Endothelial cell of umbilical vein (primary cell): ENCODE results near the gene ALOX15. TPM values are rescaled to one million over a fixed set of nuclear protein-coding genes. Genes with fewer than 3 reads are reported as not detected.

Experiments used
- BruUV-seq: library from RNA; stranded (reverse); fragments of 400-500 nt; replicated peaks from 2 replicates; lab custom pipeline; 2021; lab: Mats Ljungman, UMichigan
- CTCF ChIA-PET: fragments of 300-600, 350-600 bp; sonication (Branson Sonifier 250); formaldehyde crosslinking; loops from one replicate; lab custom pipeline; 2021; ENCODE audit warnings: antibody characterized with exemption, inconsistent platforms; lab: Charles Lee
- POLR2A ChIA-PET: fragments of 300-600, 350-600 bp; sonication (Branson Sonifier 250); formaldehyde crosslinking; loops from one replicate; lab custom pipeline; 2021; ENCODE audit warnings: antibody characterized with exemption, inconsistent platforms; lab: Charles Lee
- DNase-seq: peaks from one replicate; pipeline ENCODE4 v3.0.0-alpha.2; 2011; ENCODE audit warnings: low read depth, low spot score
- FAIRE-seq: peaks from 2 replicates; lab custom pipeline; 2011; peaks lifted over from hg19 to GRCh38; lab: Jason Lieb, UNC
- H2AFZ ChIP-seq: 2 replicates; pipeline ENCODE4 v1.6.0; 2012; ENCODE audit warnings: low read depth, low read length, control low read depth, inconsistent platforms
- H3K27ac ChIP-seq: 2 replicates; pipeline ENCODE4 v1.5.1; 2011; ENCODE audit warnings: low read depth, mild to moderate bottlenecking, control low read depth, low read length, moderate library complexity; ENCODE audit not compliant: insufficient read depth
- H3K27me3 ChIP-seq, 2 experiments: 2 replicates each; pipeline versions ENCODE4 v1.6.0 to v1.6.1; 2011; ENCODE audit warnings: low read length in 2 of 2, mixed read lengths in 1 of 2; ENCODE audit not compliant: control insufficient read depth in 2 of 2, insufficient read depth in 2 of 2
- H3K36me3 ChIP-seq, 2 experiments: 2 replicates in 1 of 2; 3 replicates in 1 of 2; pipeline ENCODE4 v1.5.1; 2011; ENCODE audit warnings: low read length in 2 of 2, mild to moderate bottlenecking in 1 of 2, moderate library complexity in 1 of 2; ENCODE audit not compliant: control insufficient read depth in 2 of 2, insufficient read depth in 2 of 2; ENCODE audit errors: extremely low read depth in 1 of 2
- H3K4me1 ChIP-seq: 3 replicates; pipeline ENCODE4 v1.5.1; 2011; ENCODE audit warnings: mild to moderate bottlenecking, low read length; ENCODE audit not compliant: control insufficient read depth, insufficient read depth; ENCODE audit errors: extremely low read depth
- H3K4me2 ChIP-seq: 2 replicates; pipeline ENCODE4 v1.6.1; 2011; ENCODE audit warnings: low read length, control low read depth, mixed read lengths; ENCODE audit not compliant: insufficient read depth
- H3K4me3 ChIP-seq, 3 experiments: fragments of 200-600 bp in 1 of 3; sonication (generic), shearing (Covaris generic) in 1 of 3; replicated peaks in 1 of 3; 2 replicates each; pipeline ENCODE4 v1.5.1; 2011 to 2016; ENCODE audit warnings: control low read depth in 3 of 3, low read length in 3 of 3, mild to moderate bottlenecking in 2 of 3, inconsistent platforms in 1 of 3, low read depth in 1 of 3, moderate library complexity in 1 of 3; ENCODE audit not compliant: insufficient read depth in 1 of 3
- H3K79me2 ChIP-seq: 2 replicates; pipeline ENCODE4 v1.6.0; 2012; ENCODE audit warnings: low read length, inconsistent platforms; ENCODE audit not compliant: control insufficient read depth, insufficient read depth
- H3K9ac ChIP-seq: replicated peaks from 2 replicates; pipeline ENCODE3; 2011; ENCODE audit warnings: low read length, control low read depth; ENCODE audit not compliant: insufficient read depth; ENCODE audit errors: extremely low read depth
- H3K9me1 ChIP-seq: replicated peaks from 3 replicates; pipeline ENCODE4 v1.6.0; 2011; ENCODE audit warnings: mild to moderate bottlenecking, low read length; ENCODE audit not compliant: control insufficient read depth, insufficient read depth; ENCODE audit errors: extremely low read depth
- H3K9me3 ChIP-seq: replicated peaks from 2 replicates; pipeline ENCODE4 v1.5.1; 2012; ENCODE audit warnings: low read length, inconsistent platforms; ENCODE audit not compliant: control insufficient read depth, insufficient read depth
- H4K20me1 ChIP-seq: replicated peaks from 2 replicates; pipeline ENCODE3; 2011; ENCODE audit warnings: mild to moderate bottlenecking, low read length; ENCODE audit not compliant: control insufficient read depth, insufficient read depth; ENCODE audit errors: extremely low read depth
- EZH2 ChIP-seq: IDR thresholded peaks from 2 replicates; pipeline ENCODE4 v1.6.1; 2012; ENCODE audit warnings: borderline replicate concordance, low read depth, mild to moderate bottlenecking, moderate library complexity, low read length, inconsistent platforms; ENCODE audit not compliant: severe bottlenecking
- FOS ChIP-seq: IDR thresholded peaks from 2 replicates; pipeline ENCODE4 v1.6.1; 2011; ENCODE audit warnings: mild to moderate bottlenecking, low read length, moderate library complexity, borderline replicate concordance; ENCODE audit not compliant: insufficient read depth
- GATA2 ChIP-seq: IDR thresholded peaks from 2 replicates; pipeline ENCODE4 v1.7.0; 2011; ENCODE audit warnings: low read depth, mild to moderate bottlenecking, moderate library complexity, mixed read lengths, low read length; ENCODE audit not compliant: insufficient read length, insufficient read depth
- JUN ChIP-seq: IDR thresholded peaks from 2 replicates; pipeline ENCODE4 v1.6.1; 2011; ENCODE audit warnings: borderline replicate concordance, low read depth; ENCODE audit not compliant: insufficient read length, insufficient read depth
- MYC ChIP-seq: IDR thresholded peaks from one replicate; pipeline ENCODE4 v1.6.1; 2011; ENCODE audit warnings: mild to moderate bottlenecking, low read depth, low read length
- POLR2A ChIP-seq: IDR thresholded peaks from 2 replicates; pipeline ENCODE4 v1.6.1; 2012; ENCODE audit warnings: low read depth, mild to moderate bottlenecking, control low read depth, low read length
- POLR2AphosphoS5 ChIP-seq: IDR thresholded peaks from 2 replicates; pipeline ENCODE4 v1.6.1; 2012; ENCODE audit warnings: low read depth, mild to moderate bottlenecking, control low read depth, low read length, moderate library complexity; ENCODE audit not compliant: insufficient read depth
- dilution Hi-C: fragments of 300-500 bp; cut with MboI; formaldehyde crosslinking; loops from one replicate; pipeline ENCODE4 v1.15.0; 2019; ENCODE audit warnings: low sequenced_read_pairs; ENCODE audit not compliant: extremely low pct_ligation_motif_present
- intact Hi-C: fragments of 100-400 bp; cut with micrococcal nuclease; formaldehyde crosslinking; loops from one replicate; pipeline ENCODE4 v1.10.0; 2022
- polyA plus RNA-seq, 4 experiments: library from polyadenylated mRNA; depleted of rRNA in 3 of 4; stranded (reverse) in 3 of 4; unstranded in 1 of 4; fragments of >200 nt; gene quantifications; 2 replicates each; pipeline versions ENCODE4 v1.2.1 to v1.2.3, GENCODE V29; 2011 to 2012; ENCODE audit warnings: missing spikeins in 1 of 4
- total RNA-seq: library from RNA; stranded (reverse); gene quantifications from 2 replicates; pipeline ENCODE4 v1.2.3, GENCODE V29; 2021
- TF ChIP-seq, protein P1 (sequence below): IDR thresholded peaks from 2 replicates; pipeline ENCODE4 v1.6.1; 2011; ENCODE audit not compliant: insufficient read depth, insufficient read length
- TF ChIP-seq, protein P2 (sequence below), 2 donors: IDR thresholded peaks; 1 replicate in 1 of 2; 2 replicates in 1 of 2; pipeline ENCODE4 v1.5.1; 2011; ENCODE audit warnings: low read length in 2 of 2, mild to moderate bottlenecking in 2 of 2, moderate library complexity in 2 of 2, control low read depth in 1 of 2, inconsistent platforms in 1 of 2, low read depth in 1 of 2; ENCODE audit not compliant: insufficient read depth in 1 of 2; ENCODE audit errors: extremely low read depth in 1 of 2

ALOX15 gene
- total and polyA plus RNA-seq, 2 donors (not counting 3 experiments of a cell fraction or from before 2014, with no cell fraction given) = not detected

DNA sequence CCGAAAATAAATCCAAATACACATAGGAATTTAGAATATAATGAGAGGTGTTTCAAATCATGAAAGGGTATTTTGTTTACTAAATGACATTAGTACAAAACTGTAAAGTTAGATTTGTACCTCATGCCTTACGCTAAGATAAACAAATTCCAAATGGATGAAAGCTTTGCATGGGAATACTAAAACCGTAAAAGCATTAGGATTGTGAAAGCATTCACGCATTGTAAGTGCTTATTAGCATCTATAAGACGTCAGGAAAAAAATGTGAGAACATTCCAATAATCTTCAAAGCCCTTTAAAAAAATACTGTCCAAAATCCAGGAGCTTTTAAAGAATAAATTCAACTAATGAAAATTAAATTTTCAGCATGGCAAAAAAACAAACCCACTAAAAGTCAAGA lies 24.8 kb upstream of the ALOX15 start:
- ChIA-PET POLR2A (no interaction called here), CTCF (interaction anchor here (0.8 kb wide), 1 partner anchor 41 kb away, joined by 3 read pairs; no protein-coding TSS in a partner anchor)
- Histone ChIP-seq H3K9me1 (no peaks in the 10 kb centered on the region), H4K20me1 (no peaks in the 10 kb centered on the region), H3K27ac (no peak overlapping the region), H3K79me2 (no peaks in the 10 kb centered on the region), H3K4me3 (no peak overlapping the region), H3K9me3 (no peaks in the 10 kb centered on the region), H3K9ac (no peak overlapping the region), H3K27me3 (peaks cover 3 to 6% of the 10 kb centered on the region in 2 experiments), H3K4me2 (no peak overlapping the region), H3K4me1 (no peaks in the 10 kb centered on the region), H3K36me3 (peaks cover 4 to 5% of the 10 kb centered on the region in 2 experiments), H2AFZ (no peak overlapping the region)
- intact Hi-C loops = no loop called here
- dilution Hi-C loops = no loop called here
- TF ChIP-seq POLR2A (no peak), EZH2 (no peak), GATA2 (no peak)
- TF ChIP-seq, protein P1, sequence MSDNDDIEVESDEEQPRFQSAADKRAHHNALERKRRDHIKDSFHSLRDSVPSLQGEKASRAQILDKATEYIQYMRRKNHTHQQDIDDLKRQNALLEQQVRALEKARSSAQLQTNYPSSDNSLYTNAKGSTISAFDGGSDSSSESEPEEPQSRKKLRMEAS = no peak
- no peak for DNase-seq
- no TSS peak for BruUV-seq
- no peak for FAIRE-seq

DNA sequence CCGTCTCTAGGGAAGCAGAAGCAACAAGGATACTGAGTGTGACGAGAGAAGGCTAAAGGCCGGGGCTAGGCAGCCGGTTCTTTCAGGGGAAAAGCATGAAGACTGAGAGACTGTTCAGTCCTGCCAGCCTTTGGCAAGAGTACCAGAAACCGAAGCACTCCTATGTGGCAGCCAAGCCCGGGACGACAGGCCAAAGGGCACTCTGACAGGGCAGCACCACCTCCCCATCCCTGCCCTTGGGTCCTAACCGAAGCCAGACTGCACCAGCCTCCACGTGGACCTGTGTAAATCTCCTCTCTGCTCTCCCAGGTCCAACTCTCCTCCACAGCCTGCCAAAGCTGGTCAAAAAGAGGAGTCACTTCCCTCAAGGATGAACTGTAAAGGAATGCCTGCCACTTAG lies 23.5 kb upstream of the ALOX15 start:
- dilution Hi-C loops = no loop called here
- no peaks in the 10 kb centered on the region for H3K4me1 ChIP-seq
- H3K79me2 ChIP-seq = no peaks in the 10 kb centered on the region
- no peak overlapping the region for H3K9ac ChIP-seq
- peaks cover 3 to 6% of the 10 kb centered on the region in 2 experiments for H3K27me3 ChIP-seq
- intact Hi-C loops = no loop called here
- no peaks in the 10 kb centered on the region for H3K9me1 ChIP-seq
- no TSS peak for BruUV-seq
- H4K20me1 ChIP-seq = no peaks in the 10 kb centered on the region
- no peak overlapping the region for H3K4me3 ChIP-seq
- no peak overlapping the region for H3K27ac ChIP-seq
- no peak for FAIRE-seq
- H3K36me3 ChIP-seq = peaks cover 0 to 4% of the 10 kb centered on the region in 2 experiments
- no peak overlapping the region for H2AFZ ChIP-seq
- no peaks in the 10 kb centered on the region for H3K9me3 ChIP-seq
- H3K4me2 ChIP-seq = no peak overlapping the region
- TF ChIP-seq, protein P2, sequence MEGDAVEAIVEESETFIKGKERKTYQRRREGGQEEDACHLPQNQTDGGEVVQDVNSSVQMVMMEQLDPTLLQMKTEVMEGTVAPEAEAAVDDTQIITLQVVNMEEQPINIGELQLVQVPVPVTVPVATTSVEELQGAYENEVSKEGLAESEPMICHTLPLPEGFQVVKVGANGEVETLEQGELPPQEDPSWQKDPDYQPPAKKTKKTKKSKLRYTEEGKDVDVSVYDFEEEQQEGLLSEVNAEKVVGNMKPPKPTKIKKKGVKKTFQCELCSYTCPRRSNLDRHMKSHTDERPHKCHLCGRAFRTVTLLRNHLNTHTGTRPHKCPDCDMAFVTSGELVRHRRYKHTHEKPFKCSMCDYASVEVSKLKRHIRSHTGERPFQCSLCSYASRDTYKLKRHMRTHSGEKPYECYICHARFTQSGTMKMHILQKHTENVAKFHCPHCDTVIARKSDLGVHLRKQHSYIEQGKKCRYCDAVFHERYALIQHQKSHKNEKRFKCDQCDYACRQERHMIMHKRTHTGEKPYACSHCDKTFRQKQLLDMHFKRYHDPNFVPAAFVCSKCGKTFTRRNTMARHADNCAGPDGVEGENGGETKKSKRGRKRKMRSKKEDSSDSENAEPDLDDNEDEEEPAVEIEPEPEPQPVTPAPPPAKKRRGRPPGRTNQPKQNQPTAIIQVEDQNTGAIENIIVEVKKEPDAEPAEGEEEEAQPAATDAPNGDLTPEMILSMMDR (IDR thresholded peaks at IDR 0.05; ENCODE audit: extremely low read depth in 1 of 2, insufficient read depth in 1 of 2, low read depth in 1 of 2, low read length in 2 of 2) = no peak
- no peak for TF ChIP-seq POLR2A
- TF ChIP-seq MYC = no peak
- TF ChIP-seq POLR2AphosphoS5 = no peak
- no peak for TF ChIP-seq FOS
- TF ChIP-seq GATA2 = no peak
- TF ChIP-seq, protein P1 = no peak
- TF ChIP-seq JUN = no peak
- no peak for TF ChIP-seq EZH2
- ChIA-PET CTCF (no interaction called here), POLR2A (no interaction called here)
- no peak for DNase-seq
